Frontal cortex (tissue), 4 donors: ENCODE data around the gene MYO3B. TPM values are rescaled to one million over a fixed set of nuclear protein-coding genes. Genes with fewer than 3 reads are reported as not detected.

ENCODE experiments used
- DNase-seq, 2 donors: peaks; one replicate each; pipeline ENCODE4 v3.0.0; 2012; ENCODE audit warnings: low spot score in 2 of 2
- FAIRE-seq: peaks from 2 replicates; lab custom pipeline; 2012; peaks lifted over from hg19 to GRCh38; lab: Jason Lieb, UNC
- small RNA-seq: library from RNA; depleted of rRNA; stranded (forward); fragments of <200 nt; gene quantifications from one replicate; pipeline ENCODE3, GENCODE V24; 2014
- total RNA-seq: library from RNA; depleted of rRNA; stranded (reverse); fragments of >200 nt; gene quantifications from one replicate; pipeline ENCODE4 v1.2.3, GENCODE V29; 2014
- donor health status: control.
- donor health status: control.
- donor health status: control.

Gene MYO3B
- total RNA-seq, 1 donor from 2014 or later = 0.41 TPM

DNA sequence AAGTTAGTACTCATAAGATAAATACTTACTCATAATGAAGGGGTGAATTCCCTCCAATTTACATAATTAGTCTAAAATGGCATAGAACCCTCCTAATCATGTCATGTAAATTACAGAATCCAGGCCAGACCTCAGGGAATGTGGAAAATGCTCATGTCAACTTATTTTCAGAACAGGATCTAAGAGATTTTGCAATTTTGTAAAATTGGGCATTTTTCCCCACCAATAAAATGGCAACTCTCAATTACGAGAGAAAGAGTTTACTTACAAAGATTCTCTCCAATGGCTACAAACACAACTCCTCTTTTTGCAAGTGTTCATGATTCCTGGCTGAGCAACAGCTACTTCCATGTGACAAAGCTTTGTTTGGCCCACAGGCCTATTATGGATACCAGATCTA, 503.4 kb downstream of the MYO3B start:
- FAIRE-seq (no peak), DNase-seq (no peak)

GRCh38 chr2:170685591-170685990, 507.6 kb downstream of the MYO3B start:
- no peak for DNase-seq
- FAIRE-seq = no peak

DNA sequence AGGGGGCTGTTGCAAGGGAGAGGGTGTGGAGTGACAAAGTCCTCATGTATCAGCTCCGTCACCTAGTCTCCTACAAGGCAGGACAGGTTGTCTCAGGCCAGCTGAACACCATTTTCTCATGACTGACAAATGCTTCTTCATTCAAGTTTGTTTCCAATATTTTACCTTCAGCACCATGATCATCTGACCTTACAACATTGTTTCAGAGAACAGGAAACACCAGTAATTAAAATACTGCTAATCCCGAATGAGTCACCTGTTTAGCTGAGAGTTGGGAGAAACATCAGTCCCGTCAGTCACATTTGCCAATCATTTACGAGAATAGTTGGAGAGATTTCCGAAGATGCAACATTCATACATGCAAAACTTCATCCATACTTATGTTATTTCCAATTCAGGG, 511.5 kb downstream of the MYO3B start:
- no peak for DNase-seq
- FAIRE-seq = no peak

- no peak for DNase-seq
Observed at GRCh38 chr2:170690640-170691039, 512.7 kb downstream of the MYO3B start.

GRCh38 chr2:170694316-170694715, 516.4 kb downstream of the MYO3B start:
- FAIRE-seq (no peak), DNase-seq (no peak)

More at GRCh38 chr2:170690640-170691039, 512.7 kb downstream of the MYO3B start:
- FAIRE-seq = no peak

GRCh38 chr2:170695521-170696410, 517.8 kb downstream of the MYO3B start:
- no peak for FAIRE-seq
- no peak for DNase-seq

GRCh38 chr2:170696948-170697347, 519.0 kb downstream of the MYO3B start:
- DNase-seq = no peak
- FAIRE-seq = no peak

- DNase-seq (no peak), FAIRE-seq (no peak)
Observed at GRCh38 chr2:170701011-170701410, 523.1 kb downstream of the MYO3B start.

DNA sequence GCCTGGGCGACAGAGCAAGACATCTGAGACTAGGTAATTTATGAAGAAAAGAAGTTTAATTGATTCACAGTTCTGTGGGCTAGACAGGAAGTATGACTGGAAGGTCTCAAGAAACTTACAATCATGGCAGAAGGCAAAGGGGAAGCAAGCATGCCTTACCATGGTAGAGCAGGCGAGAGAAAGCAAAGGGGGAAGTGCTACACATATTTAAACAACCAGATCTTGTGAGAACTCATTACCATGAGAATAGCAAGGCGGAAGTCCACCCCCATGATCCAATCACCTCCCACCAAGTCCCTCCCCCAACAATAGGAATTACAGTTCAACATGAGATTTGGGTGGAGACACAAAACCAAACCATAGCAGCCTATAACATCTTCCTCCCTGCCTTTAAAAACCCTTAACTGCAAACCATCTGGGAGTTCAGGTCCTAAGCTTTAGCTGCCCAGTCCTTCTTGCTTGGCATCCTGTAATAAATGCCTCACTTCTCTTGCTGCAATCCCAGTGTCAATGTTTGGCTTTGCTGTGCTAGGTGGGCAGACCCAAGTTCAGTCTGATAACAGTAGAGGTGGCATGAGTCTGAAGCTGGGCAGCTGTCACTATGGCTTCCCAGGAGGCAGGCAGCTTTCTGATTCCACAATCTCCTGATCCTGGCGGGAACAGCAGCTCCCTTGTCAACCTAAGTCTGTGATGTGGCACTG, 526.0 kb downstream of the MYO3B start:
- FAIRE-seq = no peak
- DNase-seq = no peak

Small RNA genes lying within 50 kb of the gene (small RNA-seq; reads per million reads assigned to genes)
- not detected for gene RF02271
